ENCODE measurements around the gene MARCHF2.

Gene MARCHF2

DNA sequence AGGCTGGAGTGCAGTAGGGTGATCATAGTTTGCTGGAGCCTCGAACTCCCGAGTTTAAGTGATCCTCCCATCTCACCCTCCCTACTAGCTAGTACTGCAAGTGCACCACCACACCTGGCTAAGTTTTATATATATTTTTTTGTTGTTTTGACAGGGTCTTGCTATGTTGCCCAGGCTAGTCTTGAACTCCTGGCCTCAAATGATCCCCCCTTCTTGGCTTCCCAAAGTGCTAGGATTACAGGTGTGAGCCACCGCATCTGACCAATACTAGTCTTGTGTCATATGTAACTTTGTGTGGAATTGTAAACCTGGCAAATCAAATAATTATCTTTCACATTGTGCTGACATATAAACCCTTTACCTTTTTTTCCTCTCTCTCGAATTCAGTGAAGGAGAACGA, 41.9 kb downstream of the MARCHF2 start:
- DNase-seq: no peak

DNA sequence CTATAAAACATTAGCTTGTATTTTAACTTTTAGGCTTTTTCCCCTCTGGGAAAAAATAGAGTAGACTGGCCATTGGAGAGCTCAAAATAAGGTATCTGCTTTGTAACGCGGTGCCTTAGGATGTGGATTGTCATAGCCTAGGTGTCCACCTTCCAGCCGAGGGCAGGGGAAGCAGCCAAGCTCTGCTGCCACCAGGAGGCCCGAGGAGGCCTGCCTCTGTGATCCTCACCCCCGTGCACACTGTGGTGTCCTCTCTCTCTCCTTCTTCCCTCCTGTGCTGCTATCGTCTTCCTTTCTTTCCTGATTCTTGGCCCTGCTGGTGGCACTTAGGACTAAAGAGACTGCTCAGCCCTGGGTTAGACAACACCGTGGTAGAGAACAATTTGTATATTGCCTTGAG, 43.0 kb downstream of the MARCHF2 start:
- no peak for DNase-seq

DNA sequence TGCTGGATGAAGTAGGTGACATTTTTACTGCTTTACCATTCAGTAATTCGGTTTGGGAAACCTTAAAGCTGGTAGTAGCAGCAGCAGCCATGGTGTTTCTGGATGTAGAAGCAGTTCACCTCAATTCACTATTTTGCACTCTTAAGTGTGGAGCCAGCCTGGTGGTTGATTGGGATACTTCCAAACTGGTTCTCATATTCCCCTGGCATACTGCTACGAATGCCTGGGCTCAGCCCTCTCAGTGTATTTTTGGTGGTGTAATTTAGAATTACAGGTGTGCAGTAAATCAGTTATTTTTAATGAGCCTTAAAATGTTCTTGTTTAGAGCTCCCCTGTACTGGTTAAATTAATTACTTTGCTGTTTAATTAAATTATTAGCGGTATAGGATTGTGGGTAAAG, 44.1 kb downstream of the MARCHF2 start:
- DNase-seq: no peak

DNA sequence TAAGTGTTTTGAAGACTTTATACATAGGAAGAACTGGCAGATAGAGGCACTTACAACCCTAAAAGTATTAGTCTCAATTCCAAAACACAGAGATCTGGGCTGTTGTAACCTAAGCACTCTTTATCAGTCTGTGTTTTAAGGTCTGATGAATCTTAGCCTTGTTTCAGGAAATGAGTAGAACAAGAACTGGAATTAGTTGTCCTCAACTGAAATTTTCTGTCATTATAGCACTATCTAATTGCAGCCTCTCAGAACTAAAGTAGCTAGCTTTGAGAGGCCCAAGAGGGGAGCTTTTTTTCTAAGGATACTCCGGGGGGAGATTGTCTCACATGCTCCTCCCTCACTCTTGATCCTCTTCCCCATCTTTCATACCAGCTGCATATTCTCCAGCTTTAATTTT, 44.7 kb downstream of the MARCHF2 start:
- DNase-seq: no peak

DNA sequence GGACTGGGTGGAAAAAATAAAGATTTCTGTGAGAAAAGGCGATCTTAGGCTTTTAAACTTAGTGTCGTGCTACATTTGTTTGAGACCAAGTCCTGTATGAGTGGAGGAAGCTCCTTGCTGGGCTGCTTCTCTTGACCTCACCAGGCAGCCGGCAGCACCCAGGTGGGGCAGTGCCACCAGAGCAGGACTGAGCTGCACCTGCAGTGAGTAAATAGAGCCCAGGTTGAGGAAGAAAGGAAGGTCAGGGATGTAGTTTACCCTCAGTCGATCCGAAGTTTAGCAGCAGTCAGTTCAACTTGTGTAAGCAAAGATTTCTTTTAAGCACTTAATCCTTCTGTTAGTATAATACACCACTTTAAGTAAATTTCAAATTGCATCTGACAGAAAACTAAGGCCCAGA, 45.3 kb downstream of the MARCHF2 start:
- no peak for DNase-seq

DNA sequence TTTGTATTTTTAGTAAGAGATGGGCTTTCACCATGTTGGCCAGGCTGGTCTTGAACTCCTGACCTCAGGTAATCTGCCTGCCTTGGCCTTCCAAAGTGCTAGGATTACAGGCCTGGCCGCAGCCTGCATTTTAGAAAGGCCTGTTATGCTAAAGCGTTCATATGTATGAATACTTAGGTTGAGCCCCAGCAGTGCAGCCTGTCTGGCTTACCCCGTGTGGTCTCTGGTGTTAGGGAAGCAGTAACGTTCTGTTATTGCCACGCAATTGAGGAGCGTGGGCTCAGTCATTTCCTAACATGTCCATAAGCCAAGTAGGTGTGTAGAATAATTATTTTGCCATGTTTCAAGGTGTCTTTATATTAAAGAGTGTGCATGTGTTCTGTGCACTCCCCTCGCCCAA, 46.0 kb downstream of the MARCHF2 start:
- no peak for DNase-seq

DNA sequence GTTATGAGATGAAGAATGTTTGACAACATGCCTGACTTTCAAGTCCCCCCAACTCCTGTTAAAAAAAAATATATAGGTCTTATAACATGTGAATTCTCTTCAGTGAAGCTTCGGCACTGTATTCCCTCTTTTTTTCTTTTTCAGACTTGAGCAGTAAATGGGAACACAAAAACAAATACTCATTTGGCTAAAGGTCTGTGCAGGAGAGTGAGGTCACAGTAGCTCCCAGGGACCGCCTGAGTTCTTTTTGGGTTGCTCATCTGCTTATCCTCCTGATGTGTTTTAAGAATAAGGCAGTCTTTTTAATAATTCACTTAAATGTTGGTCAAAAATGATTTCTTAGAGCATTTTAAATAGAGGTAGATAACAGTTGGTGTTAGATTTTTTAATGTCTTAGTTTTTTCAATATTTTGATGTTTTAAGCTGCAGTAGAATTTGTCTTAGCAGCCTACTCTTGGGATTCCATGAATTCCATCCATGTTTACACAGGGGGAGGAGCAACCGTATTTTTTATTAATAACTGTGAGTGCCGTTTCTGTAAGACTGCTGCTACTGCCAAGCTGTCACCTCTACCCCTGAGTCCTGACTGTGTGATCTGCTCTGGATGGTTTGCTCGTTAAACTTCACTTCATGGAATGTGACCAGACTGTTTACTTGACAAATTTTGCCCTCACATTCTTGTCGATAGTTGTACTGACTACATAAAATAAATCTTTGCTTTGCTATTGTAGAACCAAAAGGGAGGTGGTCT, 46.6 kb downstream of the MARCHF2 start:
- no peak for DNase-seq

DNA sequence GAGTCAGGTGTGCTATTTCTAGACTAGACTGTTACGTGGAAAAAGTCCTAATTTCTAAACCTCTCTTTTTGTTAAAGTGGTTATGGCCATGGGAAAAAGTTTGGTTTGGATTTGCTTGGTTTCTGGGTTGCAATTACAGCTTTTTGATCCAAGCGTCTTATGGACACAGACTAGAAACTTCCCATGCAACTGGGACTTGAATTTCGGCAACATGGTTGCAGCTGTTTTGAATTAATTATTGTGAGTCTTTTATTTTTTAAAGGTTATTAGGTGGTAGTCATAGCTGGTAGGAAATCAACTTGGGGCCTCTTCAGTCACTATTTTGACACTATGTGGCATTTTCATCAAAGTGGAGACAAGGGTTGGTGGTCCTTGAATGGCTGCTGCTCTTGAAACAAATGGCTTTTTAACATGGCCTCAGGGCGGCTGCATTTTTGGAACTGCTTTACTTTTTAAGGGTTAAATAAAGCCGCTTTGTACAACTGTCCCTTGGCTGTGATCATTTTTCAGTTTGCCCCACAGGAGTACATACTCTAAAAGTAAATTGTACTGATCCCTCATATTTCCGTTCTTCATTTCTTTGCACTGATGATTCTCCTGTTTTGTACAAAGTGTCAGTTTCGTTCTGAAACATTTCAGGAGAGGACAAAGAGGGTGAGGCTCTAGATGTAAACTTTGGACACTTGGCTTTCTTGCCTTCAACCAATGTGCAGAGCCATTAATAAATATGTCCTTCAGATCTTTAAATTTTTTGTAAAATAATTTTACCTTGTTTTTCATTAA, 47.6 kb downstream of the MARCHF2 start:
- DNase-seq: no peak

DNA sequence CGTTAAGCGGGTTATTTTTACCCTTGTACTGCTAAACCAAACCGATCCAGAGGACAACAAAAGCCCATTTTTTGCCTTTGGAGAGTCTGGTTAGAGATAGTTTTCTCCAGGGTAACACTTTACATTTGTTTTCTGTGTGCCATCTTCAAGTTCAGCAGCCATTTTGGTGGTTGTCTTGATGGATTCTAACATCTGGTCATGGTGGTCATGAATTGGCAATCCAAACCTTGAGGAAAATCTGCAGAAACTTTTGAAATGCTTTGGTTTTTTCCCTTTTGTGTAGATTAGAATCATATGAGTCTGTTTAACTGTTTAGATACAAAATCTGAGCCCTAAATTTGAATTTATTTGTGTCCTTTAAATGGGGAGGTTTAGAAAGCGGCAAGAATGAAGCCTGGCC, 48.3 kb downstream of the MARCHF2 start:
- DNase-seq: no peak

DNA sequence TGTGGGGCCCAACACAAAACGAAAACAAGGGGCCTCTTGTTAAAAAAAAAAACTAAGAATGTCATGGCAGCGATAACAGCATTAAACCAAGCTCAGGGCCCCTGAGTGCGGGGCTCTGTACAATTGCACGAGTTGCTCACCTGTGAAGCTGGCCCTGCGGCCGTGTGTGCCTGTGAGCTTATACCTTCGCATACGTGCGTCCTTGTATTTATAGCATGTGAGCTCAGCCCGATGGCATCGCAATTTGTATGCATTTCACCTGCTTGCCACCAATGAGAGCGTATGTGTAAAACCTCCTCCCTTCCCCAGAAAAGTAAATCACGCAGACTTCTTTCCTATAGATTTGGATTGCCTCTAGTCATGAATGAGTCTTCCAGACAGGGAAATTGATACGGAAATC, 48.8 kb downstream of the MARCHF2 start:
- no peak for DNase-seq

DNA sequence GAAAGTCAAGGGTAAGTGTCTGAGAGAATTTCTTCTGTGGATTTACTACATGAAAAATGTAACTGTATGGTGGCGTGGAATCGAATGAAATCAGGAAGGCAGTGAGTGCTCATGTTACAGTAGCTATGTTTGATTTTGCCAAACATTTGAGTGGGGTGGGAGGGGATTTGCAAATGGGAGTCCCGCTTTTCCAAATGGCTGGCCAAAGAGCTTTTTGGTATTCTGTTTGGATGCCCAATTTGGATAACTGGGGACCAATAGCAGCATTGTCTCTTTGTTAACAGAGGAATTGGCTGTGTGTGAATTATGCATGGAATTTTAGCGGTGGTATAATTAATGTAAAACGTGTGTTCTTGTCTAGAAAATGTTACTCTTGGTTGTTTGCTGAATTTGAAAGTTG, 49.5 kb downstream of the MARCHF2 start:
- no peak for DNase-seq

DNA sequence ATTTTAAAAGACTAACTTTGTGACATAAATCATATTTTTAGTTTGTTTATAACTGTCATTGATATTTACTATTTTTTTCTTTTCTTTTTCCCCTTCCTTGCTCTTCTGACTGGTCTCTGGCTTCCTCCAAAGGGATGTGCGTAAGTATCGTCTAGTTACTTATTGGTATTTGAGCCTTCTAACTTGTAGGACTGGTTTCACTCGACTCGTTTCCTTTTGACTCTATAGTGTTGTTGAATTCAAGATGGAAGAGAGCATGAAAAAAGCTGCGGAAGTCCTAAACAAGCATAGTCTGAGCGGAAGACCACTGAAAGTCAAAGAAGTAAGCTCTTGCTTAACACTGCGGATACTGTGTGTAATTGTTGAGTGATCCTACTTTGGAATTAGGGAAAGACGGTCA, 50.3 kb downstream of the MARCHF2 start:
- DNase-seq: no peak

DNA sequence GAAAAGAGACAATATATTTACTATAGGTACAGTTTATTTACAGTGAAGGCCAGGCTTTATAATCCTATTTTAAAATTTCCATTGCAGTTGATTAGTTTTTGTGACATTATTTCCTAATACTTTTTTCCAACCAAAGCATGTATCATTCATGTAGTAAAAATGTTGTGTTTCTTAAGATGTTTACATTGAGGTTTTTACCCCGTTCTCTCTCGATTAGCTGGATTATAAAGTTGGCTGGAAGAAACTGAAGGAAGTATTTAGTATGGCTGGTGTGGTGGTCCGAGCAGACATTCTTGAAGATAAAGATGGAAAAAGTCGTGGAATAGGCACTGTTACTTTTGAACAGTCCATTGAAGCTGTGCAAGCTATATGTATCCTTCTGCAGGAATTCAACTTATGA, 52.9 kb downstream of the MARCHF2 start:
- no peak for DNase-seq

DNA sequence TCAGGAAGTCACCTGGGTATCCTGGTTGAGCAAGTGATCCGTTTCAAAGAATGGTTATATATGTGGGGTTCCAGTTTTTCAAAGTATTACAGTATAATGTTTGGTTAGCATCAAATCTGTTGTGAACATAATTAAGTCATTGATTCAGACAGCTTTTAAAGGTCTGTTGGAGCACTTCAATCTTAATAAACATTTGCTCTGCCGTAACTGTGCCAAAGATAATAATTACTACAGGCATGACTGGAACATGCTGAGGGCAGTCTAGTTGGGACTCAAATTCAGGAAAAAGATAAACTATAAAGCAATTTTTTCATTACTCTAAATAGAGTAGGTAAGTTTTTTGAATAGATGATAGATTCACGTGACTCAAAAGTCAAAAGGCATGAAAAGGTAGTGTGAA, 55.0 kb downstream of the MARCHF2 start:
- DNase-seq: no peak

DNA sequence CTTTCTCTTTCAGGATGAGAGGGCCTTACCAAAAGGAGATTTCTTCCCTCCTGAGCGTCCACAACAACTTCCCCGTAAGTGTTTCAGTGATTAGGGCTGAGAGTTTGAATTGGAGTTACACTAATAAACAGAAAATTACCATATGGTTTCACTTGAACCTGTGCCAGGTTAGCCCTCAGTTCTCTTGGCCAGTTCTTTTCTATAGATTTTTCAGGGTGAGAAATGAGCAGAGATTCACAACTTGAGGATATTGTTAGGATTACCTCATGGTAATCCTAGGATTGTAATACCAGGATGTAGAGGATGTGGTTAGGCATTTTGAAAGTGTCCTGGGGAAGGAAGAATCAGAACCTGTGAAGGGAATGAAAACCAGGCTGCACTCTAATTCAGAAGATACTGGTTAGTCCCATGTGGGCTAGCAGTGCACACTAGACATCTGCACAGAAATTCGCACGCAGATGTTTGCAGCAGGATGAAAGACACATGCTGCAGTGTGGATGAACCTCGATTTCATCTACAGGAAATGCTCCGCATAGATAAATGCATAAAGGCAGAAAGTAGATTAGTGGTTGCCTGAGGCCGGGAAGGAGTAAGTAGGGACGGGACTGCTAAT, 55.8 kb downstream of the MARCHF2 start:
- no peak for DNase-seq

DNA sequence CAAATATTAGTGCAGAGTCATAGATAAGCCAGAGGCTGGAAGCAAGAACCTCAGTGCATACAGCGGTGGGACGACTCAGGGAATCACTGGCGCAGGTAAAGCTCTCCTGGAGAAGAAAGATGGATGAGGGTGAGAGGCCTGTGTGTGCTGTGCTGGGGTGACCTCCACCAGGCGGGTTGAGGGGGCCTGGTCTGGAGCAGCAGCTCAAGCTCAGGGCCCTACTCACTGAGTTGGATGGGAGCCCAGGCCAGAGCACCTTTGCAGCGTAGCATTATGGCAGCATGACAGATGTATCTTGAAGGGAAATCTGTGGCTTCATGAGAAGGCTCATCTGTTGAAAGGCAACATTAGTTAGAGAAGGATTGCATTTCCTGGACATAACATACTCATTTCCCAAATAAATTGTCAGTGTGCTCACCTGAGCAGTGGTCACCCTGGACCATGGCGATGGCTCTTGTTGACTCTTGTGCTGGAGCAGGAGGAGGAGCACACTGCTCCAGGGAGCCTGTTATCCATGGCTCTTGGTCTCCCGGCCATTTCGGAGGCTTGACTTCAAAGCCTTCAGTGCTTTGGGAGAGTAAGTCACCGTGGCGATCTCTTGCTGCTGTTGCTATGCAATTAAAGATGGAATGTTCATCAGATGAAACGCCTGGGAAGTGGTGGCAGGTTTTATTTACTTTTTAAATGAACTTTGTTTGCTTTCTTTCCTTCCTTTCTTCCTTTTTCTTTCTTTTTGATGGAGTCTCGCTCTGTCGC, 56.7 kb downstream of the MARCHF2 start:
- DNase-seq: no peak

DNA sequence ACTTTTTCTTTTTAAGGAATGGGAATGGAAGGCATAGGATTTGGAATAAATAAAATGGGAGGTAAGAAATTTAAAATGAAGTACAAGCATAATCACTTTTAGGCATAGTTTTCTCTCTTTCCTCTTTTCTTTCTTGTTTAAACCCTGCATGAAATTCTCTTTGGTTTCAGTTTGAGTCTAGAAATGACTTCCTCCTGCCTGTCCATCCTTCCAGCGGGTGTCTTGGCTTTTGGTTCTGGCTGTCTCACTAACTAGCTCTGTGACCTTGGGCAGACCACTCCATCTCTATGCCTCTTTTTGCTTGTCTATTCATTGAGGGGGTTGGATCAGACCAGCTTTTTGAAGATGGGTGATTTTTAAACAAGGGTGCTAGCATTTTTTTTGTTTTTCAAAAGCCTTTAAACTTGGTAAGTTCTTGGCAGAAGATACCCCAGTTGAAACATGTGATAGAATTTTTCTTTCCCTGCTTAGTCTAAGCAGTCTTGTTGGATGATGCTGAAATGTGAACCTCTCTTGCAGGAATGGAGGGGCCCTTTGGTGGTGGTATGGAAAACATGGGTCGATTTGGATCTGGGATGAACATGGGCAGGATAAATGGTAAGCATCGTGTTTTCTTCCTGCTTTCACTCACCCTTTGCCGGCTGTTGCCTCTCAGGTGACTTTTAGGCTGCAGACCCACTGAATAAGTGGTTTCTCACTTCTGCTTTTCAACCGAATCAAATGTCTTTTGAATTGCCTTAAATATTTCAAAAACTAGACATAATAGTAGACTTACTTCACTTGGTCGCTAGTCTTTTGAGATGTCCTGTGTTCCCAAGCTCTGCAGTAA, 60.8 kb downstream of the MARCHF2 start:
- no peak for DNase-seq

DNA sequence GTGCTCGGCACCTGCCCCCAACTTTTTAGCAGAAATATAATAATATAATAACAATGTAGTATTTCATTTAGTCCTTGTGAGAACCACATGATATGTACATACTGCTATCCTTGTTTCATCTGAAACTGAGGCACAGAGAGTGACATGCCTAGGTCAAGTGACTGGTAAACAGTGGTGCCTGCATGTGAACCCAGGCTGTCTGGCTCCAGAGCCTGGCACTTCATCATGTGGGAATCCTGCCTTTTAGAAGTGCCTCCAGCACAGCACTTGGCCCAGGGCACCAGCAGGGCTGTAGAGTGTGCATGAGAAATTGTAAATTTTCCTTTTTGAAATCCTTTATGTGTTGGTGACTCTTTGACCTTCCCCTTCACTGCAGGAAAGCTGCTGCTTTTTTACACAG, 61.9 kb downstream of the MARCHF2 start:
- DNase-seq: no peak

DNA sequence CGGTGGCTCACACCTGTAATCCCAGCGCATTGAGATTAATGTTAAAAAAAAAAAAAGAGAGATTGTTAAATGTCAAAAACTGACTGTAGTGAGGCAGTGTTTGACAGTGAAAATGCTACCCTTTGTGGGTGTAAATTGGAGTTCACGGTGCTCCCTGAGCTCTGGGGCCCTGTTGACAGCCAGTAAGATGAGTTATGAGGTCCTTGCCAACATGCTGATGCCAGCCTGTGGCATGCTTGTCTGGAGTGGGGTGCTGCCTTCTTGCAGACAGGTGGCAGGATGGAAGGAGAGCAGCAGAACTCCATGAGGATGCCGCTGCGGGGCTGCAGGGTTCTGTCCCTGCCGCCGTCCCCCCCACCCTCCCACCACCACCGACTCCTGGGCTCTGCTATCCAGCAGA, 63.4 kb downstream of the MARCHF2 start:
- no peak for DNase-seq

DNA sequence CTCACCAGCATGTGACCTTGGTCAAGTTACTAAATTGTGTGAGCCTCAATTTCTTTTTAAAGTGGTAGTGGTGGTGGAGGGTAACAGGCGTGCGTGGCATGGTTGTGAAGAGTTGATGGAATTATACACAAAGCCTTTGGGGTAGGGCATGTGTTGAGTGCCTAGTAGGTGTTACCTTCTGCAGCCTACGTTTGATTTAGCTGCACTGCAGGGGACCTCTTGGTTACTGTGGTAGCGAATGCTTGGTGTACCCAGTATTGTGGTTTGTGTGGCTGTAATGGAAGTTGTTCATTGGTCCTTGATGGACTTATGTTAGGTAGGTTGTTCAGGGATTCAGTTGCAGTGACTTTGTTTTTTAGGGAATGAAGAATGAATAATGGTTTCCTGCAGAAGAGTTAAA, 64.8 kb downstream of the MARCHF2 start:
- DNase-seq: no peak

DNA sequence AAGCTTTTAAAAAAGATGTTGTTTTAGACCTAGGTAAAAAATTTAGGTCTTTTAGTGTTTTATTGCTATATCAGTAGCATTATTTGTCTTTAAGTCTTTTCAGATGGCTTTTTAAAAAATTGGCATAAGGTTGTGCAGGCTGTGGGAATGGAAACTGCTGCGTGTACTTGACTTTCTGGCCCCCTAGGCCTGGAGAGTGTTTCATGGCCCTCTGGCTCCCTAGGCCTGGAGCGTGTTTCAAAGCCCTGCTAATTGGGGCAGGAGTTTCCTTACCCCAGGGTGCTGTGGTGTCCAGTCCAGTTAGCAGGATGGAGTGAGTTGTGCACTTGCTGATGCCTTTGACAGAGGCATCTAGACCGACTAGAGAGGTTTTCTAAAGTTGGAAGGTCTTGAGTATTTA, 65.5 kb downstream of the MARCHF2 start:
- DNase-seq: no peak

DNA sequence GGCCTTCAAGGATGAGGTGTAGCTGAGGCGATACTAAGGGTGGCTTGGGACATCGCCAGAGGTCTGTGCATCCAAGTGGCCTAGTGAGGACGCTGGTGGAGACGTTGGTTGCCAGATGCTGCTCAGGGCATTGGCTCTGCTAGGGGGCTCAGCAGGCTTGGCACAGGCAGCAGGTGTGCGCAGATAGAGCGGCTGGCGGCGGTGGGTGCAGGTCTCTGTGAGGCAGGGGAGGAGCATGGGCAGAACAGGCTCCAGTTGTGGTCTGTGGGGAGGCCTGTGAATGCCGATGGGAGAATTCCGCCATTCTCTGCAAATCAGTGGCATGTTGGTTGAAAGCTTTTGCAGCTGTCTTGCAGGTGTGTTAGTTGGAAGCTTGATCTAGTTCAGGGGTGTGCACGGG, 68.1 kb downstream of the MARCHF2 start:
- no peak for DNase-seq

DNA sequence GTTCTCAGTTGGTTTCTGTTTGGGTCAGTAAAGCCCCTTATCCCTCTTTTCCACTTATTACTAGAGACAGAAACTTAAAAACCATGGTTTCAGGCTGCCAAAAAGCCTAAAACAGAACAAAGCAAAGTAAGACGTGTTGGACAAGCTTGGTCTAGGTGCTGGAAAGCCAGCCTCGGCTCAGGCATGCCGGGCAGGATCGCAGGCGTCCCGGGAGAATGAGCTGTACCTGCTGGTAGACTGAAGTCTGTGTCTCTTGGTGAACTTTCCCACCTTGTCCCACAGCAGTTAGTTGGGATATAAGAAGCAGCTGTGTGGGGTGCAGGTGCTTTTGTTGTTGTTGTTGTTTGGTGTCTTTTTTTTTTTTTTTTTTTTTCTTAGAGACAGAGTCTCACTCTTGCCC, 68.5 kb downstream of the MARCHF2 start:
- DNase-seq: no peak

Measured in effector CD4-positive, alpha-beta T cell (primary cell).